GM12874 (cell line): ENCODE measurements around the gene PLCH2.

Source experiments
- CTCF ChIP-seq: IDR thresholded peaks from 2 replicates; pipeline ENCODE4 v1.5.1; 2011; ENCODE audit warnings: low read depth, mild to moderate bottlenecking, control low read depth, low read length, moderate library complexity; ENCODE audit not compliant: insufficient read depth

PLCH2 gene

DNA sequence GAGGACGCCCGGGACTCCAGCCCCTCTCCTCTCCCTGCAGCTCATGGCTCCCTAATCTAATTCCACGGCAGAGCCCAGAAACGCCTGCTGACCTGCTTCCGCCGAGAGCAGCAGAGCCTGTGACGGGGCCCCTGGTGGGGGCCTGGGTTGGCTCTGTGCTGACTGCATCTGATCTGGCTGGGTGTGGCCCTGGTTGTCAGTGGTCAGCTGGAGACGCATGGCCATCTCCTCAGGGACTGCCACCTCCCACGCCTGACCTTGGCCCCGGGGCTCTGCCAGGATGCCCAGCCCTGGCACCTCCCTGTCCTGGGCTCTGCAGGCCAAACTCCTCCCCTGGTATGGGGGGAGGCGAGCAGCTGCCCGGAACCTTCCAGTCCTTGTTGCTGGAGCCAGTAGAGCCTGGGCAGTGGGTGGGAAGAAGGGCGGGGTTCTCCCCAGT lies 1.1 kb upstream of the PLCH2 start:
- no peak for TF ChIP-seq CTCF

- TF ChIP-seq CTCF: no peak
Measured at GRCh38 chr1:2475571-2475970, 518 bp upstream of the PLCH2 start.

DNA sequence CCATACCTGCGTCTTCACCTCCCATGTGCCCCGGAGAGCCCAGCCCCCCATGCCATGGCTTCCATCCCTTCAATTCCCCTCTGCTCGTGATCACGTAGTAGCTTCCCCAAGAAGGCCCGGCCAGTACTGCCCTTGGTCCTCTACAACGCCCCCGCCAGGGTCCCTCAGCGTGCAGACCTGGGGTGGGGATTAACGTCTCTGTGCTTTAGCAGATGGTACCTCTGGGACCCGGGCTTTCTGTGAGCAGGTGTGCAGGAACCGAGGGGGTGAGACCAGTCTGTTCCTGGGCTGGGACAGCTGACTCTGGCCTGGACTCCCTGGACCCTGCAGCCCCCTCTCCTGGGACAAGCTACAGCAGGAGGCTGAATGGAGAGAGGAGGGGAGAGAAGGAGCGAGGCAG lies 1.2 kb downstream of the PLCH2 start:
- TF ChIP-seq CTCF: no peak

DNA sequence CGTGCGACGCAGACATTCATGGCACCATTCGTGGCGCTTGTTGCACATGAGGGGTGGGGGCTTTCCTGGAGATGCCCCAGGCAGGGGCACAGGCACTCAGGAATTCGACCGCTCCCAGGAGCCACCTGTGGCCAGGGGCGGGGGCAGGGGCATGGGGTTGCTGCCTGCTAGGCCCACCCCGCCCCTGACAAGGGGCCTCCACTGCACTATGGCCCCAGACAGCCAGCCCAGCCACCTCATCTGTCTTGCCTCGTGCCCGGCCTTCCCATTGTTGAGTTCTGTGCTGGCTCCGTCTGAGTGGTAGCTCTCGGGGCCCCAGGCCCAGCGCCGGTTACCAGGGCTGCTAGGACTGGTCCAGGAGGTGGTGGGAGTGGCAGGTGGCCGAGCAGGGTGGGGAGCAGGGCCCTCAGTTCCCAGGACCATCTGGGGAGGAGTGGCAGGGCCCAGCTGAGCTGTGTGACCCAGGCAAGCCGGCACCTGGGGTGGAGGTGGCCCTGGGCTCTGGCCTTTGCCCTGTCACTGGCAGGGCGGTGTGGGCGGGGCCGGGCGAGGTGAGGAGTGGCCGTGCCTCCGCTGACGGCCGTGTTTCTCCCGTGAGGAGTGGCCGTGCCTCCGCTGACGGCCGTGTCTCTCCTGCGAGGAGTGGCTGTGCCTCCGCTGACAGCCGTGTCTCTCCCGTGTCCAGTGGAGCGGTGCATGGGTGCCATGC lies 1.9 kb downstream of the PLCH2 start:
- no peak for TF ChIP-seq CTCF

DNA sequence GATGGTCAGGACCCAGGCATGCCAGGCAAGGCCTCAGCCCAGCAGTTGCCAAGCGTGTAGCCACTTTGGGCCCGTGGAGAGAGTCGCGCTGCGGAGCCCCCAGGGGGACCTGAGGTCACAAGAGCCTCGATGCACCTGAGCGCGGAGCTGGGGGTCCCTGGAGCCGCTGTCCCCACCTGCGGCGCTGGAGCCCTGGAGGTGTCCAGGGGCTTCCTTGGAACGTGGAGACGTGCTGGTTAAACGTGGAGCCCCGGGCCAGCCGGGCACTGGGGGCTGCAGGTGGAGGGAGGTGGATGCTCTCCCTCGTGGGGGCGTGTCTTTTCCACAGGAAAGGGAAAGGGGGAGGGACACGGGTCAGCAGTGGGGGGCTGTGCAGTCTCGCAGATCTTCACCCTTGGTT lies 3.1 kb downstream of the PLCH2 start:
- TF ChIP-seq CTCF: no peak

GRCh38 chr1:2479618-2480017 lies 3.5 kb downstream of the PLCH2 start:
- TF ChIP-seq CTCF: no peak

DNA sequence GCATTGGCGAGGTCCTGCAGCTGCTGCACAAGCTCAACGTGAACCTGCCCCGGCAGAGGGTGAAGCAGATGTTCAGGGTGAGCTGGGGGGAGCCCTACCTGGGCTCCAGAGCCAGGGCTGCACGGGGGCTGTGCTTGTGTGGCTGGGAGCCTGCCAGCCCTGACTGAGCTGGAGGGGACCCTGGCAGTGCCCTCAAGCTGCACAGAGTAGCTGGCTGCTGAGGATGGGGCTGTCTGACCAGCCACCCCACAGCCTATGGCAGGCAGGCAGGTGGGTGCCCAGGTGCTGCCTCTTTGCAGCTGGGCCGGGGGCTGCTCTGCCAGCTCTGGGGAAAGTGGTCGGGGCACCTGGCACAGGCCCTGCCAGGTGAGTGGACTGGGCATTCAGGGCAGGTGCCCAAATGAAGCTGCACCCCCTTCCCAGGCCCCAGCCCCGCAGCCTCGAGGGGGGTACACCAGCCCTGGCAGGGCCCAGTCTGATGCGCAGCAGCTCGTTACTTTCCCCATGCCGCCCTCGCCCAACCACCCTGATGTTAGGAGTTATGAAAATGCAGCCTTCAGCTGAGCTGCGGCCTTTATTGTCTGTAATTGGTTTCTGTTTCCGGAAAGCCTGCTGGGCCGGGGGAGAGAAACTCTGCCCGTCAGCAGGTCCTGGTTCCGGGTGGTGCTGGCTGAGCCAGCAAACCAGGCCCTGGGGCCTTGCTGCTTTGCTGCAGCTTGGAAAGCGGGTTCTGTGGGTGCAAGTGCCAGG lies 4.3 kb downstream of the PLCH2 start:
- TF ChIP-seq CTCF: no peak
